HG02571 (cell line): ENCODE data around the gene UROS.

ENCODE experiments used
- ATAC-seq: cut with Tn5 transposase; IDR thresholded peaks from one replicate; pipeline ENCODE4 v1.9.1; 2021; ENCODE audit warnings: mild to moderate bottlenecking, moderate library complexity; ENCODE audit not compliant: unreplicated experiment

UROS gene

DNA sequence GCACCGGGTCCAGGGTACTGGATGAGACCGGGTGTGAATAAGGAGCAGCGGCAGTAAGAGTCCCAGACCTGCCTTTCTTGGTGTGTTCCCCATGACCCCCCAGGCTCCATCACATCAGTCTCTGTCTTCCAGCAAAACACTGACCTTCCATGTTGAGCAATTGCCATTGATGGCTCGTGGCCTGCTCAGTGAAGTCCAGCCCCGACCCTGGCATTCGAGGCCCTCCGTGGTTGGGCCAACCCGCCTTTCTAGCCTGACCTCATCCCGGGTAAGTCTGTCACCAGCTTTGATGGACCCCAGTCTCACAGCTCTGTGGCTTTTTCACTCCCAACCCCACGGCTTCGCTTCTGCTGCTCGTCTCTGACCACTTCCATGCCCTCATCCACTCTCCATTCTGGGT lies 53.9 kb downstream of the UROS start:
- ATAC-seq, result no peak

GRCh38 chr10:125768219-125768855 lies 54.7 kb downstream of the UROS start:
- ATAC-seq, result no peak

- ATAC-seq, result no peak
These were observed 56.5 kb downstream of the UROS start for GRCh38 chr10:125766511-125766910.

GRCh38 chr10:125765835-125766234 lies 57.2 kb downstream of the UROS start:
- no peak for ATAC-seq

- ATAC-seq, result no peak
These were observed 60.1 kb downstream of the UROS start for GRCh38 chr10:125762692-125763648.

- ATAC-seq, result no peak
These were observed 61.1 kb downstream of the UROS start for GRCh38 chr10:125761961-125762360.

- ATAC-seq, result no peak
These were observed 65.3 kb downstream of the UROS start for GRCh38 chr10:125757742-125758141.

DNA sequence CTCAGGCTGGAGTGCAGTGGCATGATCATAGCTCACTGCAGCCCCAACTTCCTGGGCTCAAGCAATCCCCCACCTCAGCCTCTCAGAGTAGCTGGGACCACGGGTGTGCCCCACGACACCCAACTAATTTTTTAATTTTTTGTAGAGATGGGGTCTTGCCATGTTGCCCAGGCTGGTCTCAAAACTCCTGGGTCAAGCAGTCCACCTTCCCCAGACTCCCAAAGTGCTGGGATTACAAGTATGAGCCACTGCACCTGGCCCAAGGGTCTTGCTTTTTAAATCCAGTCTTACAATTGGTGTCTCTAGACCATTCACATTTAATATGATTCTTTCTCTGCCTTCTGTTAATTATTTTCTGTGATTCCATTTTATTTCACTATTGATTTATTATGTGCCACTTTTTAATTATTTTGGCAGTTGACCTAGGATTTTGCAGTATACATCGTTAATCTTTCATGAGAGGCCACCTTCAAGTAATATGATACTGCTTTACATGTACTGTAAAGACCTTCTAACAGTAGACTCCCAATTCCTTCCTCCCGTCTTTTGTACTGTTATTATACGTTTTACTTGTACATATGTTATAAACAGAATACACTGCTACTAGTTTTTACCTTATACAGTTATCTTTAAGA lies 66.1 kb downstream of the UROS start:
- ATAC-seq, result no peak

DNA sequence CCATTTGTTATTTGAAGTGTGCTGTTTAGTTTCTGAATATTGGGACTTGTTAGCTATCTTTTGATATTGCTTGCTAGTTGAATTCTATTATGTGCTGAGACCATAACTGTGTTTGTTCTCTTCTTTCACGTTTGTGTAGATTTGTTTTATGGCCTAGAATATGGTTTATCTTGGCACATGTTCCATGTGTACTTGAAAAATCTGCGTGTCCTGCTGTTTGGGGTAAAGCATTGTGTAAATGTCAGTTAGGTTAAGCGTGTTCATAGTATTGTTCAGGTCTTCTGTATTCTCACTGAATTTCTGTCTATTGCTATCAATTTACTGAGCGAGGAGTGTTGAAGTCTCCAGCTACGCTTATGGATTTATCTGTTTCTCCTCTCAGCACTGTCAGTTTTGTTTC lies 66.9 kb downstream of the UROS start:
- ATAC-seq, result no peak

DNA sequence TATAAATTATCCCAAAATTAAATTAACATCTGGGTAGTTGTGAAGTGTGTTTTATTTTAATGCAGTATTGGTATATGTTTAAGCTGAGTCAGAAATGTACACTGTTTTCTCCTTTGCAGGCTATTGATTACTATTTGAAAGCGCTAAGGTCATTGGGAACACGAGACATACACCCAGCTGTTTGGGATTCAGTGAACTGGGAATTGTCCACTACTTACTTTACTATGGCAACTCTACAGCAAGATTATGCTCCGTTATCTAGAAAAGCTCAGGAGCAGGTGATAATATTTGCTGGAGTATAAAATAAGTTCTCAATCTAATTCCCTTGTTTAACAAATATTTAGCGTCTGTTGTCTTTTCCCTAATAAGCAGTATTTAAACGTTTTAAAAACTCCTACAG lies 75.6 kb downstream of the UROS start:
- no peak for ATAC-seq

DNA sequence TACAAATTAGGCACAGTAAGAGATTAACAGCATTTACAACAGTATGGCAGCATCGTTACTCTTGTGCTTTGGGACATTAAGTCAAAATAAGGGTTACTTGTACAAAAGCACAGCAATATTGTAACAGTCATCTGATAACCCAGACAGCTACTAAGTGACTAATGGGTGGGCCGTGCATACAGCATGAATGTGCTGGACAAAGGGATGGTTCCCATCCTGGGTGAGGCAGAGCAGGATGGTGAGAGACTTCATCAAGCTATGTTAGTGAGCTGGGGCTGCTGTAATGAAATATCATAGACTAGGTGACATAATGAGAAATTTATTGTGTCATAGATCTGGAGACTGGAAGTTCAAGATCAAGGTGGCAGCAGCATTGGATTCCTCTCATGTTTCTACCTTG lies 78.1 kb downstream of the UROS start:
- ATAC-seq, result no peak

- no peak for ATAC-seq
These were observed 80.6 kb downstream of the UROS start for GRCh38 chr10:125742465-125742864.

GRCh38 chr10:125739994-125740679 lies 82.9 kb downstream of the UROS start:
- ATAC-seq, result no peak
